HG03095 (cell line): ENCODE results near the gene IRAG1.
"Not testable (repeated sequence)": the region's sequence is repeated elsewhere in the genome, so short reads cannot be mapped to it uniquely, and the experiment has no call there.

Source experiments
- ATAC-seq: cut with Tn5 transposase; IDR thresholded peaks from one replicate; pipeline ENCODE4 v1.9.1; 2021; ENCODE audit warnings: moderate library complexity; ENCODE audit not compliant: unreplicated experiment

IRAG1 gene

GRCh38 chr11:10701982-10702381, 8.4 kb upstream of the IRAG1 start:
- no peak for ATAC-seq

DNA sequence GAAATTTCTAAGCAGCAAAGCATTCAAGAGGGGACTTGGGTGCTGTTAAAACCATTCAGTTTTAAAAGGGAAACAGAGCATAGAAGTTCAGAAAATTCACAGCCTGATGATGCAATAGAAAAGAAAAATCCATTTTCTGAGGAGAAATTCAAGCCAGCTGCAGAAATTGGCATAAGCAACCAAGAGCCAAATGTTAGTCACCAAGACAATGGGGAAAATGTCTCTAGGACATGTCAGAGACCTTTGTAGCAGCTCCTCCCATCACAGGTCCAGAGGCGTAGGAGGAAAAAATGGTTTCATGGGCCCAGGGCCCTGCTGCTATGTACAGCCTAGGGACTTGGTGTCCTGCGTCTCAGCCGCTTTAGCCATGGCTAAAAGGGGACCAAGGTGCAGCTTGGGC, 5.5 kb upstream of the IRAG1 start:
- no peak for ATAC-seq

DNA sequence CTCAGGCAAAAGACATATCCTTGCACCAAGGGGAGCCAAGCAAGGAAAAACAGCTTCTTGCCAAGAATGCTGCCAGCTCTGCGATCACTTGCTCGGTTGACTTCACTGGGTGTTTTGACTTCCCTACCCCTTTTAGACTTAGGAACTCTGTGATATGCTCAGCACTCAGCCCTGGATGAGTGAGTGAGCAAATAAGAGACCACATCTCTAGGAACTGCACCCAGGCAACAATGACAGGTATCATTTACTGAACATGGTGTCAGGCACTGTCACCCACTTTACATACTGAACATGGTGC, 3.7 kb upstream of the IRAG1 start:
- no peak for ATAC-seq

DNA sequence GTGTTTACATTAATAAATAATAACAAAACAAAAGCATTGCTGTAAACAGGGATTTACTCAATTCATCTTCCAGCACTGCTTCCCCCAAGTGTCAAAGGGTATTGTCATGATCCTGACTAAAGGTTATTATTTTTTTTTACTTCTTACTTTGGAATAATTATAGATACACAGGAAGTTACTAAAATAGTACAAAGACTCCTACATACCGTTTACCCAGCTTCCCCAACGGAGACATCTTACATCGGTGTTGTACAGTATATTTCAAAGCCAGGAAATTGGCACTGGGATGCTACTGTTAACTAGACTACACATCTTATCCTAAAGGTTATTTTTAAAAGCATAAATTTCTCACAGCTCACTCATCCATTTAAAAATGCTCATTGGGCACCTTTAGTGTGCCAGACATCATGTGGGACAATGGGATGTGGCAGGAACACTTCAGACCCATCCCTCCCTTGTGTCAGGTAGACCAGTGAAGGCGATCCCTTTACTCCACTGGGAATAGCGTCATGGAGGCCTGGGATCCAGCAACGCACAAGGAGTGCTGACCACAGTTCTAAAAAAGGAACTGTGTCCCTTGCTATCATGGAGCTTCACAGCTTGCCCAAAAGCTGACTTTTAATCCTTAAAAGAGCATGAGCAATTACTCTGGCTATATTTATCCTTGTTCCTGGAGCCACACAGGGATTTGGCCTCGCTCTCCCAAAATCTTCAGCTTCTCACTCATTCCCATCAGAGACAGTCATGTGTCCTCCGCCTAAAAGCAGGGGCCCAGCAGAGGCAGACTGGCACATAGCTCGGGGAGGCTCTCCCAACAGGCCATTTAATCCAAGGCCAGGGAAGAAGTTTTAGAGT, 3.1 kb upstream of the IRAG1 start:
- ATAC-seq = no peak

- ATAC-seq = no peak
Observed at GRCh38 chr11:10695833-10696232, 2.3 kb upstream of the IRAG1 start.

- ATAC-seq = no peak
Observed at GRCh38 chr11:10694486-10695239, 1.1 kb upstream of the IRAG1 start.

GRCh38 chr11:10692531-10693115, 932 bp downstream of the IRAG1 start:
- ATAC-seq = no peak

DNA sequence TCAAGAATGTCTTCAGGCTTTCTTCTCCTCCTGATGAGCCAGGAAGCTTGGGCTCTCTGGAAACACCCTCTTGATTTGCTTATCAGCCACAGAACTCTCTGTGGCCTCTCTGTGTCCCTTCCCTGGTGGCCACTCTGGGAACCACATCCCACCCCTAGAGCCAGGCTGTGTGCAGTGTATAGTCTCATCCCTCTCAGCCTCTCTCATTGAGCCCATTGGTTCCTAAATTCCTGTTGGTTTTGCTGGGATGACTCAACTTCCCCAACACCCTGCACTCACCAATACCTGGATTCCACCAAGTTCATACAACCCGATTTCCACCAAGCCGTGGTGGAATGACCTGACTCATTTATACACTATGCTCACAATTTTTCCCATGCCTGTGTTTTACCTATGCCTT, 5.2 kb downstream of the IRAG1 start:
- no peak for ATAC-seq

- no peak for ATAC-seq
Observed at GRCh38 chr11:10686311-10686710, 7.2 kb downstream of the IRAG1 start.

DNA sequence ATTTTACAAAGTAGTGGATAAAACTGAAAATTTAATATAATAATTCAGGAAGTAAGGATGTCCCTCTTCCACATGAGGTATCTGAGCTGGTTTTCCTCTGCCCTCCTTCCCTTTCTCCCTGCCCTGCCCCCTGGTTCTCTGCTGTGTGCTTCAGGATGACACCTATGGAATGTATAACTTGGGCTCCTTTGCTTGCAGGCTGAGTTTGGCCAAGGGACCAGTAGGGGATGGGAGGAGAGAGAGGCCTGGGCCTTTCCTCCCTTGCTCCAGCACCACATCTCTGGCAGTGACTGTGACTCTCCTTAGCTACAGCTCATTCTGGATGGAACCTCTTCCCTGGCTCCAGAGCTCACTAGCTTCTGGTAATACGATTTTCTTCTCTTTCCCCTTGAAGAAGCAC, 10.1 kb downstream of the IRAG1 start:
- no peak for ATAC-seq

GRCh38 chr11:10680956-10681487, 12.5 kb downstream of the IRAG1 start:
- no peak for ATAC-seq

DNA sequence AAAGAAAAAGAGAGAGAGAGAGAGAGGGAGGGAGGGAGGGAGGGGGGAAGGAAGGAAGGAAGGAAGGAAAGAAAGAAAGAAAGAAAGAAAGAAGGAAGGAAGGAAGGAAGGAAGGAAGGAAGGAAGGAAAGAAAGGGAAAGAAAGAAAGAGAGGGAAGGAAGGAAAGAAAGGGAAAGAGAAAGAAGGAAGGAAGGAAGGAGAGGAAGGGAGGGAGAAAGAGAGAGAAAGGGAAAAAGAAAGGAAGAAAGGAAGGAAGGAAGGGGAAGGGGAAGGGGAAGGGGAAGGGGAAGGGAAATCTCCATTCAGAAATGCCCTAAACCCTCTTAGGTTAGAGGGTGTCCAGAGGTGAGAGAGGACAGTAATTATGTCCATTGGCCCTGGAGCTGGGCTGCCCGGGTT, 13.3 kb downstream of the IRAG1 start:
- ATAC-seq = not testable (repeated sequence)

DNA sequence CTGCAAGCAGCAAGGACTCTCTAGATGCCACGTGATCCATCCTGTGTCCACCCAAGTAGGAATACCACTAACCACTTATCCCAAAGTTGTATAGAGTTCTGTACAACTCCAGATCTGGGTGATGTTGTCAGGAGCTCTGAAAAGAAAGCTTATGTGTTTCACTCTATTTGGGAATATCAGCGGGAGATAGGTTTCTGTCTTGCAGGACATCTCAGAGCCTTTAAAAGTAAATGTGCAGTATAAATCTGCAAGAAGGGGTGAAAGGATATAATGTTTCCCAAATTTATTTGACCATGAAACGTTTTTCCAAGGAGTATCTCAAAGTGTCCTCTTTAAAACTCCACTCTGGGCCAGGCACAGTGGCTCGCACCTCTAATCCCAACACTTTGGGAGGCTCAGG, 13.9 kb downstream of the IRAG1 start:
- ATAC-seq = no peak

GRCh38 chr11:10678101-10678500, 15.5 kb downstream of the IRAG1 start:
- ATAC-seq = no peak

- no peak for ATAC-seq
Observed at GRCh38 chr11:10676919-10677318, 16.6 kb downstream of the IRAG1 start.

GRCh38 chr11:10674911-10675440, 18.6 kb downstream of the IRAG1 start:
- ATAC-seq = no peak

DNA sequence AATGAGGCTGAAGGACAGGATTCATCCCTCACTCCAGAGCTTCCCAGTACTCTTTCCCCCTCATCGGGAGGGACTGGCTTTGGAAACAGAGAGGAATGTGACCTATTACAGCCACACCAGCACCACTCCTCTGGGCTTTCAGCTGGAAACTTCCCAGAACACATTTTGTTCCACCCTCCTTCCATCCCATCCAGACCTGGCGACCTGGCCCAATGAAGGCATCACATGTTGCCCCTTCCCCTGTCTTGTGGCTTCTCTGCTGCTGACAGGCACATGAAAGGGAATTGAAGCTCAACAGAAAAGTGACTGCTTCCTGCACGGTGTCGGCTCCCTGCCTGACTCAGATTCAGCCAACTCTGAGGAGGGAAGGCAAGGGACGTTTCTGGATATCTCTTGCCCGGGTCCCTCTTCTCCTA, 19.1 kb downstream of the IRAG1 start:
- ATAC-seq = no peak

- ATAC-seq = no peak
Observed at GRCh38 chr11:10673501-10674062, 20.0 kb downstream of the IRAG1 start.

DNA sequence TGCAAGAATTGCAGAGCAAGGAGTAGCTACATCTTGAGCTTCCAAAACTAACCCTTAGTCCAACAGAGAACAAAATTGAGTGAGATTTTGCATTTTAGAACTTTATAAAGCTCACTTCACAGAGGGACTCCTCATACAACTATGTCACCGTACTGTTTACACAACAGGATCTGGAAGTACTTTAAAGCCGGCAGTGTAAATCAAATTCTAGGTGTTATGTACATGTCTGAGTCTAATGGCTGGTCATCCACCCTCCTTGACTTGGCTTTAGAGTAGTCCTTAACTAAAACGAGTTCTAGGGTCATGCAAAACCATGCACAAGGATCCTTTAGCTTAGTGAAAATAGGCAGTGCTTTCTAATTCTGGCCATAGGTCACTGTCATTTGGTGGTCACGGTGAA, 23.5 kb downstream of the IRAG1 start:
- ATAC-seq = no peak

DNA sequence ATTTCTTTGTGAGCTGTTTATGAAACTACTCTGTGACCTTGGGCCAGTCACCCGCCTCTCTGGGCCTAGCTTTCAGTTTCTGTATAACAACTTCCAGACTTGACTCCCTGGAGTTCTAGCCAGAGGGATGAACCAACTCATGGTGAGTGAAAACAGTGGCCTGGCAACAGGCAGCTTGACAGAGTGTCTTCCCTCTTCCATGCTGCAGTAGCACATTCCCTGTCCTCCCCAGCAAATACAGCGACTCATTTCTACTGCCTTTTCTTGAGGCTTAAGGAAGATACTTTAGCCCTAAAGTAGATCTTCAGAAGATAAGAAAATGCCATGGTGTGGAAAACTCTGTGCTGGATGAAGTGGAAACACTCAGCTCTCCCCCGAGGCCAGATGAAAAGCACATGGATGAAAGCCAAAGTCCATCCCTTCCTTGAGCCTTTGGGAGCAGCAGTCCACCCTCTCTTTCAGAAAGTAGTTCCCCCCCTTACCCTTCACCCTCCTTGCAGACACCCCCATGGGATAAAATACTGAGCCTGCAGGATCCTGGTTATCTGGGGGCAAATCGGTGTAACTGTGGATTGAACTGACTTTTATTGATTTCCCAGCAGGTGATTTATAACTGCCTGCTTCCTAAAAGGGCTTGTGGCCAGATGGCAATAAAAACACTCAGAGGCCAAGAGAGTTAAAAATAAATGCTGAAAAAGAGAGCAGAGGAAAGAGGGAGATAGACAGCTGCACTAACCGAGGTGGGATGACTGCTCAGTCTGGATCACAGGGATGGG, 24.1 kb downstream of the IRAG1 start:
- no peak for ATAC-seq

DNA sequence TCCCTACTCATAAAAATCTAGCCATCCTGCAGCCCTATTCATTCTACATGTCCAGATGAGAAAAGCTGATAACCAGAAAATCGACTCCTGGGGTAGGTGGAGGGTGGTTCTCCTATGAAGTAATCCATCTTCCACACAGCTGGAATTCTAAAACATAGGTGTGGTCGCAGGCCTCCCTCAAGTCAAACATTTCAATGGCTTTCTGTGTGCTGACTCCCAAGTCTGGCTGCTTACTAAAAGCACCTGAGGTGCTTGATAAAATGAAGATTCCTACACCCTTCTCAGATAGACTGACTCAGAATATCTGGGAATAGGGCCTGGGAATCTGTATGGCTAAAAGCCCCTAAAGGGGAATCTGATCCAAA, 26.1 kb downstream of the IRAG1 start:
- ATAC-seq = no peak
